Nephron progenitor cell (in vitro differentiated cells): Measurements from ENCODE around the gene LRP6.

Experiments
- DNase-seq: peaks from one replicate; pipeline ENCODE4 v3.0.0; 2021
- H3K27ac Mint-ChIP-seq: 2 replicates; pipeline ENCODE4 v1.8.0; 2021; ENCODE audit warnings: mild to moderate bottlenecking, moderate library complexity, mixed read lengths
- H3K27me3 Mint-ChIP-seq: 2 replicates; pipeline ENCODE4 v1.8.0; 2021; ENCODE audit warnings: mild to moderate bottlenecking, low read depth, mixed read lengths; ENCODE audit not compliant: poor library complexity
- H3K36me3 Mint-ChIP-seq: 2 replicates; pipeline ENCODE4 v1.8.0; 2021; ENCODE audit warnings: low read depth, mixed read lengths
- H3K4me1 Mint-ChIP-seq: 2 replicates; pipeline ENCODE4 v1.8.0; 2021; ENCODE audit warnings: mixed read lengths
- H3K4me3 Mint-ChIP-seq: 2 replicates; pipeline ENCODE4 v1.8.0; 2021; ENCODE audit warnings: mild to moderate bottlenecking, moderate library complexity, mixed read lengths
- H3K9me3 Mint-ChIP-seq: 2 replicates; pipeline ENCODE4 v1.8.0; 2021; ENCODE audit warnings: mild to moderate bottlenecking, moderate library complexity, mixed read lengths
- CTCF ChIP-seq: fragments of 200-600 bp; sonication (generic); IDR thresholded peaks from 2 replicates; pipeline ENCODE4 v1.5.0; 2021; ENCODE audit warnings: antibody characterized with exemption

LRP6 gene

GRCh38 chr12:12228402-12228801, 38.4 kb downstream of the LRP6 start:
- H3K9me3 Mint-ChIP-seq, result peaks cover 21% of the 10 kb centered on the region
- peaks cover 54% of the 10 kb centered on the region for H3K36me3 Mint-ChIP-seq
- H3K4me3 Mint-ChIP-seq, result no peak overlapping the region
- H3K4me1 Mint-ChIP-seq, result peaks cover 26% of the 10 kb centered on the region
- TF ChIP-seq CTCF, result no peak
- H3K27ac Mint-ChIP-seq, result no peak overlapping the region
- DNase-seq, result no peak
- no peaks in the 10 kb centered on the region for H3K27me3 Mint-ChIP-seq

- Mint-ChIP-seq H3K27me3 (no peaks in the 10 kb centered on the region), H3K4me1 (peaks cover 22% of the 10 kb centered on the region)
- TF ChIP-seq CTCF, result no peak
Observed at GRCh38 chr12:12226187-12226586, 40.7 kb downstream of the LRP6 start.

GRCh38 chr12:12224240-12224940, 42.5 kb downstream of the LRP6 start:
- Mint-ChIP-seq H3K4me3 (no peak overlapping the region), H3K36me3 (peaks cover 61% of the 10 kb centered on the region), H3K4me1 (peaks cover 12% of the 10 kb centered on the region), H3K27ac (no peak overlapping the region), H3K27me3 (no peaks in the 10 kb centered on the region), H3K9me3 (peaks cover 38% of the 10 kb centered on the region)
- no peak for DNase-seq
- no peak for TF ChIP-seq CTCF

More at GRCh38 chr12:12226187-12226586, 40.7 kb downstream of the LRP6 start:
- no peak overlapping the region for H3K4me3 Mint-ChIP-seq
- H3K9me3 Mint-ChIP-seq, result peaks cover 25% of the 10 kb centered on the region
- DNase-seq, result no peak
- peaks cover 45% of the 10 kb centered on the region for H3K36me3 Mint-ChIP-seq
- H3K27ac Mint-ChIP-seq, result no peak overlapping the region

- Mint-ChIP-seq H3K4me1 (peaks cover 18% of the 10 kb centered on the region), H3K27me3 (no peaks in the 10 kb centered on the region), H3K27ac (no peak overlapping the region), H3K4me3 (no peak overlapping the region), H3K9me3 (peaks cover 55% of the 10 kb centered on the region), H3K36me3 (peaks cover 59% of the 10 kb centered on the region)
- no peak for DNase-seq
- no peak for TF ChIP-seq CTCF
Observed at GRCh38 chr12:12221560-12221959, 45.3 kb downstream of the LRP6 start.

GRCh38 chr12:12219664-12220063, 47.2 kb downstream of the LRP6 start:
- no peak overlapping the region for H3K4me3 Mint-ChIP-seq
- no peak for TF ChIP-seq CTCF

GRCh38 chr12:12217018-12217359, 49.9 kb downstream of the LRP6 start:
- peak overlapping the region; percentile 89 for H3K27ac Mint-ChIP-seq
- H3K4me1 Mint-ChIP-seq, result peaks cover 45% of the 10 kb centered on the region
- peaks cover 41% of the 10 kb centered on the region for H3K9me3 Mint-ChIP-seq
- TF ChIP-seq CTCF, result no peak
- H3K27me3 Mint-ChIP-seq, result no peaks in the 10 kb centered on the region
- peaks cover 49% of the 10 kb centered on the region for H3K36me3 Mint-ChIP-seq
- DNase-seq, result no peak
- no peak overlapping the region for H3K4me3 Mint-ChIP-seq

More at GRCh38 chr12:12219664-12220063, 47.2 kb downstream of the LRP6 start:
- peaks cover 41% of the 10 kb centered on the region for H3K9me3 Mint-ChIP-seq
- H3K27ac Mint-ChIP-seq, result no peak overlapping the region
- no peak for DNase-seq
- H3K27me3 Mint-ChIP-seq, result no peaks in the 10 kb centered on the region
- peaks cover 32% of the 10 kb centered on the region for H3K4me1 Mint-ChIP-seq
- peaks cover 41% of the 10 kb centered on the region for H3K36me3 Mint-ChIP-seq
